ENCODE results near the gene RALGAPB. TPM values are rescaled to one million over a fixed set of nuclear protein-coding genes. Genes with fewer than 3 reads are reported as not detected.

The RALGAPB gene
- total RNA-seq, 1 experiment from 2014 or later: 36.7 TPM

GRCh38 chr20:38515631-38516030 is 43.0 kb downstream of the RALGAPB start (continued):
- TF ChIP-seq STAT6 (CRISPR knock-in tag; conservative IDR thresholded peaks at IDR 0.05; ENCODE audit: low read depth) (no peak), ZBTB21 (CRISPR knock-in tag; IDR thresholded peaks at IDR 0.05; ENCODE audit: borderline replicate concordance) (no peak), MYBL2 (CRISPR knock-in tag; IDR thresholded peaks at IDR 0.05) (no peak), ZNF416 (CRISPR knock-in tag; IDR thresholded peaks at IDR 0.05) (no peak), HMGA2 (CRISPR knock-in tag; IDR thresholded peaks at IDR 0.05) (no peak), USF1 (CRISPR knock-in tag; IDR thresholded peaks at IDR 0.05) (no peak), ZNF263 (CRISPR knock-in tag; IDR thresholded peaks at IDR 0.05; ENCODE audit: low read depth) (no peak)

- TF ChIP-seq FOXK1 (CRISPR knock-in tag; IDR thresholded peaks at IDR 0.05) (no peak), MXD4 (CRISPR knock-in tag; IDR thresholded peaks at IDR 0.05; ENCODE audit: borderline replicate concordance) (no peak), RORB (CRISPR knock-in tag; IDR thresholded peaks at IDR 0.05) (no peak)
- peaks cover 5% of the 10 kb centered on the region; the same call in 1 of the 2 replicates for H3K4me1 Mint-ChIP-seq
- ATAC-seq: no peak
- ChIA-PET CTCF (interaction anchor here (1.8 kb wide), 1 partner anchor 47 kb away, joined by 7 read pairs; the partner anchor contains the start of gene RALGAPB), POLR2A (no interaction called here)
- H3K27ac Mint-ChIP-seq: no peak overlapping the region
- no peak overlapping the region for H3K4me3 Mint-ChIP-seq
- H3K9me3 Mint-ChIP-seq: no peaks in the 10 kb centered on the region
- no peaks in the 10 kb centered on the region for H3K27me3 Mint-ChIP-seq (ENCODE audit: low read depth)
- no peak for DNase-seq (ENCODE audit: low spot score)
- H3K36me3 Mint-ChIP-seq: peaks cover 23% of the 10 kb centered on the region
Observed at GRCh38 chr20:38519426-38519825, 46.8 kb downstream of the RALGAPB start.

- Mint-ChIP-seq H3K4me1 (peaks cover 5% of the 10 kb centered on the region; the same call in 1 of the 2 replicates), H3K36me3 (peaks cover 28% of the 10 kb centered on the region), H3K27me3 (ENCODE audit: low read depth) (no peaks in the 10 kb centered on the region), H3K9me3 (no peaks in the 10 kb centered on the region), H3K27ac (no peak overlapping the region), H3K4me3 (no peak overlapping the region)
- ChIA-PET POLR2A (no interaction called here), CTCF (interaction anchor here (0.6 to 1.8 kb wide), 3 partner anchors 19 to 61 kb away, joined by 3 to 7 read pairs (median 5); partner anchors contain the start of gene RALGAPB)
- TF ChIP-seq USF1 (CRISPR knock-in tag; IDR thresholded peaks at IDR 0.05) (no peak), ZNF396 (CRISPR knock-in tag; IDR thresholded peaks at IDR 0.05; ENCODE audit: borderline replicate concordance) (no peak), ZNF423 (CRISPR knock-in tag; IDR thresholded peaks at IDR 0.05) (no peak), USF2 (CRISPR knock-in tag; IDR thresholded peaks at IDR 0.05) (no peak), ZBTB43 (CRISPR knock-in tag; IDR thresholded peaks at IDR 0.05) (no peak), TEAD4 (CRISPR knock-in tag; IDR thresholded peaks at IDR 0.05) (no peak), MXD4 (CRISPR knock-in tag; IDR thresholded peaks at IDR 0.05; ENCODE audit: borderline replicate concordance) (no peak), ZNF425 (CRISPR knock-in tag; conservative IDR thresholded peaks at IDR 0.05) (no peak), TP53 (CRISPR knock-in tag; IDR thresholded peaks at IDR 0.05) (no peak), GRHL2 (CRISPR knock-in tag; IDR thresholded peaks at IDR 0.05; ENCODE audit: insufficient replicate concordance, severe bottlenecking) (no peak), NR2C2 (CRISPR knock-in tag; IDR thresholded peaks at IDR 0.05) (no peak), E2F5 (CRISPR knock-in tag; IDR thresholded peaks at IDR 0.05) (no peak), ATF6 (CRISPR knock-in tag; IDR thresholded peaks at IDR 0.05) (no peak), TEAD1 (CRISPR knock-in tag; IDR thresholded peaks at IDR 0.05) (no peak), ZNF138 (CRISPR knock-in tag; conservative IDR thresholded peaks at IDR 0.05) (no peak)
- no peak for DNase-seq (ENCODE audit: low spot score)
- ATAC-seq: no peak
Observed at GRCh38 chr20:38520261-38520660, 47.6 kb downstream of the RALGAPB start.
